ENCODE measurements around the gene AFF3.

- no peak for TF ChIP-seq EZH2 (IDR thresholded peaks at IDR 0.05; ENCODE audit: borderline replicate concordance, low read depth, low read length, severe bottlenecking)
- no peak for TF ChIP-seq CTCF (IDR thresholded peaks at IDR 0.05; ENCODE audit: extremely low read depth in 1 of 2, insufficient read depth in 1 of 2, low read depth in 1 of 2, low read length in 2 of 2)
- no peak for TF ChIP-seq POLR2AphosphoS5 (IDR thresholded peaks at IDR 0.05; ENCODE audit: insufficient read depth, low read depth, low read length)
- TF ChIP-seq POLR2A (IDR thresholded peaks at IDR 0.05; ENCODE audit: low read depth, low read length), result no peak
- TF ChIP-seq JUN (IDR thresholded peaks at IDR 0.05; ENCODE audit: borderline replicate concordance, insufficient read depth, insufficient read length, low read depth), result no peak
- no peak for TF ChIP-seq FOS (IDR thresholded peaks at IDR 0.05; ENCODE audit: borderline replicate concordance, insufficient read depth, low read length)
- TF ChIP-seq MYC (IDR thresholded peaks at IDR 0.05; ENCODE audit: low read depth, low read length), result no peak
- no peak for TF ChIP-seq GATA2 (IDR thresholded peaks at IDR 0.05; ENCODE audit: insufficient read depth, insufficient read length, low read depth, low read length)
Measured at GRCh38 chr2:100125626-100126025, 16.8 kb downstream of the AFF3 start.
